HG02885 (cell line): ENCODE data around the gene BHLHA9.

Experiments
- ATAC-seq: cut with Tn5 transposase; IDR thresholded peaks from one replicate; pipeline ENCODE4 v1.9.1; 2021; ENCODE audit warnings: mild to moderate bottlenecking; ENCODE audit not compliant: unreplicated experiment, poor library complexity

BHLHA9 gene

DNA sequence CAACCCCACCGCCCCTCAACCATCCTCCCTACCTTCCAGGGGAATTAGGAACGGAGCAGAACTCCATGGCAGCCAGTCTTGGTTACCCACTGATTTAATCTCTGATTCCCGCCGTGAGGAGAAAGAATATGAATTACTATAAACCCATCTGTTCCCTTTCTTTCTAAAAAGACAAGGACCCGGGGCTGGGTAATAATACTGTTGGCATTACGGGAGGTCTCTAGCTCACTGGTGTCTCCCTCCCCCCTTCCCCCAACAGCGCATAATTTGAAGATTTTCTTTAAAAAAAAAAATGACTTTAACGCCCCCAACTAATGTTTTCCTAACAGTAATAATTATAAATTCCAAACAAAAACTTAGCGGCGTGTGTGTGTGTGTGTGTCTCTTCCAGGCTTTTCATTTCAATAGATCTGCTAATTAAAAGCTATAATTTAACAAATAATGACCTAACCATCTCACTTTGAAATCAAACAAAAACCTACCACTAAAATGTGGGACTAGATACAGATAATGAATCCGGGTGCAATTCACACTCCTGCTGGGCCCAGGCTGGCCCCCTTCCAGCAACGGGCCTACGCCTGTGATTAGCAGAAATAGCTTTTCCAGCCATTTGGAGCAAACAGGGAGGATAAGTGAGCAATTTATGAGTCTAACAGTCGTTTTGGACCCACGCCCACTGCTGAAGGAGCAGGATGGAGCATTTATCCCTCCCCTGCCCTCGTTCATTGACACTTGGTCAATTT lies 18.2 kb upstream of the BHLHA9 start:
- ATAC-seq: no peak

DNA sequence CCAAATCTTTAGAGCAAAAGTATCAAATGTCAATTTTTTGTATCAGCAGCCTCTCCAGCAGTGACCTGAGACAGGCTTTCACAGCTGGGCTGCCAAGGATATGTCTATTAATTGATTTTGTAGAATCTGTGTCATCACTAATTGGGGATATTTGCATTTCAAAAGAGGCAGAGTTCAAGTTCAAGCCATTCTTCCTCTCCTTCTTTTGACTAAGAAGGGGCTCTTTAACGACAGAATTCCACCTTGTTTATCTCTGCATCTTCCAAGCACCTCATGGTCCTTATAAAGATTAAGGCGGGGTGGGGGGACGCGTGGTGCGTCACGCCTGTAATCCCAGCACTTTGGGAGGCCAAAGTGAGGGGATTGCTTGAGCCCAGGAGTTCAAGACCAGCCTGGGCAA lies 15.2 kb upstream of the BHLHA9 start:
- ATAC-seq: no peak

DNA sequence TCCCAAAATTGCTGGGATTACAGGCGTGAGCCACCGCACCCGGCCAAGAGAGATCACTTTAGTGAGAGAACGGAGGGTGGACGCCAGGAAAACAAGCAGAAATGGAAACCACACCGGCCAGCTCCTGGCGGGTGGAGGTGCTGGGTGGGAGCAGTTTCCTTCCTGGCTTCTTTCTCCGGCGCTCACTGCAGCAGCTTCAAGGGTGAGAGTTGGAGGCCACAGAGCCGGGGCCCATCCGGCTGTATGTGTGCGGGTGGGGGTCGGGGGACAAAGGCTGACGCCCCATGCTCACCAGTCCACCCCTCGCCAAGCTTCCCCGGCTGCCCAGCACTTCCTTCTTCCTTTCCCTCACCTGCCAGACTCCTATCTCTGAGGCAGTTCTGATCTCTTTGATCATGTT lies 13.5 kb upstream of the BHLHA9 start:
- no peak for ATAC-seq

DNA sequence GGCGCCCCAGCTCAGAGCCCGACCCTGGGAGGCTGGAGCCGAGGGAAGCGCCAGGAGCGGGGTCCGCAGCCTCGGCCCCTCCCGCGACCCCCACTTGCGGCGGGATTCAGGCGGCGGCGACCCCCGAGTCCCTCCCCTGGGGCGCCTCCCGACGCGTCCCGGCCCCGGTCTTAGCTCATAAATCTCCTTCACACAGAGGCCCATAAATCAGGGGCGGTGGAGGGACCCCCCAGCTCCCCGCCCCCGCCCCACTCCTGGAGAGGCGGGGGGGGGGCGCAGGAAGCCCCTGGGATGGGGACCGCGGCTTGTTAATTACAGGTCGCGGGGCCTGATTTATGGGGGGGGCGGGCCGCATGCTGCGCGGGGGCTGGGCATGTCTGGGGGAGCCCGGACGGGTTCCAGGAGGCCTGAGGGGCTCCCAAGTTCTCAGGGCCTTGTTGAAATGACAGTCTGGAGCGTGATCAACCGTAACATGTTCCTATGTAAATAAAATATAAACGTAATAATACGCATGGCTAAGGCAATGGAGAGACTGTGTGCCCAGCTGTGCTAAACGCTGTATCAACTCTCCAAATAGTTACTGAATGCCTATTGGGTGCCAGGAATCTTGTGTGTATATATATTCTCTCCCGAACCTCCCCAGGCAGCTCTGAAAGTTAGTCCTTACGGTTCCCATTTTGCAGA lies 10.0 kb upstream of the BHLHA9 start:
- no peak for ATAC-seq

DNA sequence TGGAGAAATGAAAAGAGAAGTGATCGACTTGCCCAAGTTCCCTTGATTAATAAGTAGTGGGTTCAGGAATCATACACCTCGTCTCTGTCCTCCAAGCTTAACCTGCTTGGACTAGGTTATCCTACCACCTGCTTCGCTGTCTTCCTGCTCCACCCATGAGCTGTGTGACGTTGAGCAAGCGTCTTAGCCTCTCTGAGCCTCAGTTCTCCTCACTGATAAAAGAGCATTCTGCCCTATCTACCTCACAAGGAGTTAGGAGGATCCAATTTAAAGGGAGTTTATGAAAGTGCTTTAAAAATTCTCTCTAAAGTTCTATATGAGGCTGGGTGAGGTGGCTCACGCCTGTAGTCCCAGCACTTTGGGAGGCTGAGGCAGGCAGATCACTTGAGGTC lies 9.5 kb upstream of the BHLHA9 start:
- ATAC-seq: no peak

DNA sequence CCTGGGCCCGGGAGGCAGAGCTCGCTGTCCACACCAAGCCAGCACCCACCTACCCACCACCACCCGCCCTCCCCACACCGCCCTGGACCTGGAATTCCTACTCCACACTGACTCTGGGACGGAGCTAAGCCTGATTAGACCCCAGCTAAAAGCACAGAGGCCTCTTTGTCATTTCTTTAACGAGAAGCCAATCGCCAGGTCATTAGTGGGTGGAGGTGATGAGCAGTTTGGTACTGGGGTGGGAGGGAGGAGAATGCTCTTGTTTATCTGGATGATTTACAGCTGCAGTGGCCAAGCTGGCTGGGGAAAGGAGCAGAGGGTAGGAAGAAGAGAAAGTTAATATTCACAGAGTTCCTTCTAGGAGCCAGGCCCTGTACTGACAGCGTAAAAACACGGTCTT lies 6.0 kb upstream of the BHLHA9 start:
- no peak for ATAC-seq

DNA sequence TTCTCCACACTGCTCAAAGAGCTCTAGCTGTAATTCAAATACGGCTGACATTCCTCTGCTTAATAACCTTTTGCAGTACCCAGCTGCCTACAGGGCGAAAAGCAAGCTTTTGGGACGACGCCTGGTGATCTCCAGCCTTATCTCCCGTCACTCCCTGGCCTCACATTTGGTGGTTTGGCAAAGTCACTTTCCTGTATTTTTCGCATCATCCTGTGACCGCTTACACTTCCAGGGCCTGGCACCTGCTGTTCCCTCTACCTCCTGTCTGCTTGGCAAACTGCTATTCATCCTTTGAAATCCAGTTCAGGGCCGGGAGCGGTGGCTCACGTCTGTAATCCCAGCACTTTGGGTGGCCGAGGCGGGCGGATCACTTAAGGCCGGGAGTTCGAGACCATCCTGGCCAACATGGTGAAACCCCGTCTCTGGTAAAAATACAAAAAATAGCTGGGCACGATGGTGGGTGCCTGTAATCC lies 2.7 kb upstream of the BHLHA9 start:
- no peak for ATAC-seq

DNA sequence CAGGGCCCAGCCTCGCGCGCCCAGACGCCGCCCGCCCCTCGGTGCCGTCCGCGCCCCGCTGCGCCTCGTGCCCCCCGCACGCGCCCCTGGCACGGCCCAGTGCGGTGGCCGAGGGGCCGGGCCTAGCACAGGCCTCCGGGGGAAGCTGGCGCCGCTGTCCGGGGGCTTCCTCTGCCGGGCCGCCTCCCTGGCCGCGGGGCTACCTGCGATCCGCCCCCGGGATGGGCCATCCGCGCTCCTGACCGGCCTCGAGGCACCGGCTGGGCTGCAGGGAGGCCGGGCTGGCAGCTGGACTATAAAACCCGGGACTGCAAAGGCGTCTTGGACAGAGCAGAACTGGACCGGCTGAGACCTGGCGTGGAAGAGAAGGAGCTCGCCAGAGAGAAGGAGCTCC lies 783 bp downstream of the BHLHA9 start:
- no peak for ATAC-seq

DNA sequence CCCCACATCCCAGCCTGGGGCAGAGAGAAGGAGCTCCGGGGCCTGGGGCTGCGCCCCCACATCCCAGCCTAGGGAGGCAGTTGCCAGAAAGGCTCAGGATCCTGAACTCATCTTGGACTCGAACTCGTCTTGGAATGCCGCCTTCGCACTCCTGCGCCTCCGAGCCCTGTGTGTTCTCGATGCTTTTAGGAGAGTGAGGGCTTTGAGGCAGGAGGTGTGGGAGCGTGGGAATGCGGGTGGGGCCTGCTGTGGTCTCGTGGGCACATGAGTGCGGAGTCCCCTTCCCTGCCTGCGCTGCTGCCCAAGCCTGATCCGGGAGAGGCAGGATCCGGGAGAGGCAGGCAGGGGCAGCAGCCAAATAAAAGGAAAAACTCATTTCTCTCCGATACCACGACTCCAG lies 1.2 kb downstream of the BHLHA9 start:
- ATAC-seq: no peak

DNA sequence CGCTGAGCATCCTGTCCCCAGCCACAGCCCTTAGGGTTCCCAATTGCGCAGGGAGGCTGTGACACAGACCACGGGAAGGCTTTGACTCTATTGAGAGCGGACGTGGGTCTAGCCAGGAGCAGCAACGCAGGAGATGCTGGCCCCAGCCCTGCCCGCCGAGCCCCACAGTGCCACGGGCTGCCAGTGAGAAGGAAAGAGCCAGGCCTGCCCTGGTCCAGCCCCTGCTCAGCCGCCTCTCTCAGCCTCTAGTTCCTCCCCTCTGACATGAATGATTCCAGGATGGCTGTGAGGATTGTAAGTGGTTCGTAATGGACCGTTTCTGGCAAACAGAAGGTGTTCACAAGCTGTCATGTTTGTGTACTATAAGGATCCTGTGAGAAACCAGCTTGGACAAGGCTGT lies 2.5 kb downstream of the BHLHA9 start:
- no peak for ATAC-seq

DNA sequence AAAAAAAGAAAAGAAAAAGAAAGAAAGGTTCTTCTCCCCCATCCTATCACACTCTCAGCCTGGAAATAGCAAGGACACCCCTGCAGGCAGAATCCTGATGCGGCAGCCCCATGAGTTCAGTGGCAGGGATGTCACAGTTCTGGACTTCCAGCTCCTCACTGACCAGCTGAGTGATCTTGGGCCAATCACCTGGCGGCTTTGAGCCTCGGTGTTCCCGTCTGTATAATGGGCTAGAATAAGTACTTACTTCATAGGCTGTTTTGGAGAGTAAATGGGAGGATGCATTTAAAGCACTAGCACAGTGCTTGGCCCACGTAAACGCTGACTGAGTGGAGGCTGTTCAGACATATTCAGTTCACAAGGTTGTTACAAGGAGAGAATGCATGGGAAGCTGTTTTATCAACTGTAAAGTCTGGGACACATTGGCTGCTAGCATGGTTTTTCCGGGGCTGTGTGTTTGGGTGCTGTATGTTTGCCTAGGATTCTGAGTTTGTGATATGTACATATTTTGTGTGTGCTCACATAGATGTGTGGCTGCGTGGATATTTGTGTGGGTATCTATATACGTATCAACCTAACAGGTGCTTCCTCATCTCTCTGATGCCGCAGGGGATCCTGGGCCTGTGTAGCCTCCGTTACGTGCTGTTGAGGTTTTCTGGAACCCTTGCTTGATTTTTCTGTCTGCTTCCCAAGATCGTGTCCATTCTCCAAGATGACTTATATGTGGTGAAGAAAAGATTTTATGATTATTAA lies 3.4 kb downstream of the BHLHA9 start:
- ATAC-seq: no peak

DNA sequence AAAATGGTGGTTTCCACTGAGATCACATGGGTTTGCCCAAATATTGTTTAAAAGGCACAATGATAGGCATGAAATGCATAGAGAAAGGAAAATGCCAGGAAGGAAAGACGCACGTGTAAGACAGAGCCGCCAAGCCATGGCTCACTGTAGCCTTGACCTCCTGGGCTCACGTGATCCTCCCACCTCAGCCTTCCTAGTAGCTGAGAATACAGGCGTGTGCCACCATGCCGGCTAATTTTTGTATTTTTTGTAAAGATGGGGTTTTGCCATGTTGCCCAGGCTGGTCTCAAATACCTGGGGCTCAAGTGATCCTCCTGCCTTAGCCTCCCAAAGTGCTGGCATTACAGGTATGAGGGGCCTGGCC lies 4.0 kb downstream of the BHLHA9 start:
- ATAC-seq: no peak

DNA sequence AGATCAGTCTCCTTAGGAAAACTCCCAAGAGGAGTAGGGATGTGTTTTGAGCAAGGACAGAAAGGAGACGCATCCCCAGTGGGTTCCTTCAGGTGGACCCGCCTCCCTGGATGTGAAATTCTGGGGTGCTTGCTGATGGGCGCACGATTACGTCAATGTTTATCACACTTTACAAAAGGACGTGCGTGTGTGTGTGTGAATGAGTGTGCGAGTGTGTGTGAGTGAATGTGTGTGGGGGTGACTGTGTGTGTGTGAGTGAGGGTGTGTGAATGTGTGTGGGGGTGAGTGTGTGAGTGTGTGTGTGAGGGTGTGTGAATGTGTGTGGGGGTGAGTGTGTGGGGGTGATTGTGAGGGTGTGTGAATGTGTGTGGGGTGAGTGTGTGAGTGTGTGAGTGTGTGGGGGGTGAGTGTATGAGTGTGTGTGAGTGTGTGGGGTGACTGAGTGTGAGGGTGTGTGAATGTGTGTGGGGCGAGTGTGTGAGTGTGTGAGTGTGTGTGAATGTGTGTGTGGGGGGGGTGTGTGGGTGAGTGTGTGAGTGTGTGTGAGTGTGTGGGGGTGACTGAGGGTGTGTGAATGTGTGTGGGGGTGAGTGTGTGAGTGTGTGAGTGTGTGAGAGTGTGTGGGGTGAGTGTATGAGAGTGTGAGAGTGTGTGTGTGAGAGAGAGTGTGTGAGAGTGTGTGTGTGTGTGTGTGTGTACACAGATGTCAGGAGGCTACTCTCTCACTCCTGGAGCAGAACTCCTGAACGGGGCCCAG lies 5.1 kb downstream of the BHLHA9 start:
- ATAC-seq: no peak

DNA sequence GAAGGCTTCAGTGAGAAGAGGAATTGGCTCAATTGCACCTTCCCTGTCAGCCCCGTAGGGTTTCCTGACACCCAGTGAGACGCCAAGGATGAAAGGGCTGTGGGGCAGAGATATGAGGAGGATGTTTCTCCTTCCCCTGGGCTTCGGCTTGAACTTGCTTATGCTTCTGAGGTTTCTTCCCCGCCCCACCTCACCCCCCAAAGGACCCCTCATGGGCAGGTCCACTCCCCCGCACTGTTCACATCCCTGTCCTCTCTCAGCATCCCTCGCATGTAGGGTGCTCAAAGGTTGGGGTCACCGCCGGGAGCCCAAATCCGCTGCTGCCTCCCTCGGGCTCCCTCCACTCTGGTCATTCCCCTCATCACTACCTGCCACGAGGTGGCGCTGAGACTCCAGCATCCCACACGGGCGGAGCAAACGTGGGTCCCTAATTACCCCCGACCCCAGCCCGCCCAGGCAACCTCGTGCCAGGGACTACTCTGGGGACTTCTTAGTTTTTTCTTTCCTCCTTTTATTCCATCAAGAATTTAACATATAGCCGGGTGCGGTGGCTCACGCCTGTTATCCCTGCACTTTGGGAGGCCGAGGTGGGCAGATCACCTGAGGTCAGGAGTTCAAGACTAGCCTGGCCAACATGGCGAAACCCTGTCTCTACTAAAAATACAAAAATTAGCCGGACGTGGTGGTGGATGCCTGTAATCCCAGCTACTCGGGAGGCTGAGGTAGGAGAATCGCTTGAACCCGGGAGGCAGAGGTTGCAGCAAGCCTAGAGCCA lies 5.9 kb downstream of the BHLHA9 start:
- ATAC-seq: no peak

DNA sequence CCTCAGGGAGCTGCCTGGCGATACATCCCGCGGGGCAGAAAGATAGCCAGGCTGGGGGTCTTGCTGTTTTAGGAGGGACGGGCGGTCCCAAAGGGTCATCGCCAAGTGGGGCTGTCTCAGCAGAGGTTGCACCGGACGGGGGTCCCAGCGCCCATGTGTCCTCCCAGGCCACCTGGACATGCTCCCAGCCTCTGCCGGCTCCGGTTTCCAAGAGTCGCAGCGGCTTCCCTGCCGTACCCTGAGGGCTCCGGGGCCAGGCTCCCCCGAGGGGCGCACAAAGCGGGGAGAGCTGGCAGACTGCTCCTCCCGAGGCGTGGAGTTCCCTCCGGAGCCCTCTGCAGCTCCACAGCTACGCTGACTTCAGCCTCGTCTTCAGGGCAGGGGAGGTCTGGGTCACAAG lies 10.4 kb downstream of the BHLHA9 start:
- no peak for ATAC-seq

DNA sequence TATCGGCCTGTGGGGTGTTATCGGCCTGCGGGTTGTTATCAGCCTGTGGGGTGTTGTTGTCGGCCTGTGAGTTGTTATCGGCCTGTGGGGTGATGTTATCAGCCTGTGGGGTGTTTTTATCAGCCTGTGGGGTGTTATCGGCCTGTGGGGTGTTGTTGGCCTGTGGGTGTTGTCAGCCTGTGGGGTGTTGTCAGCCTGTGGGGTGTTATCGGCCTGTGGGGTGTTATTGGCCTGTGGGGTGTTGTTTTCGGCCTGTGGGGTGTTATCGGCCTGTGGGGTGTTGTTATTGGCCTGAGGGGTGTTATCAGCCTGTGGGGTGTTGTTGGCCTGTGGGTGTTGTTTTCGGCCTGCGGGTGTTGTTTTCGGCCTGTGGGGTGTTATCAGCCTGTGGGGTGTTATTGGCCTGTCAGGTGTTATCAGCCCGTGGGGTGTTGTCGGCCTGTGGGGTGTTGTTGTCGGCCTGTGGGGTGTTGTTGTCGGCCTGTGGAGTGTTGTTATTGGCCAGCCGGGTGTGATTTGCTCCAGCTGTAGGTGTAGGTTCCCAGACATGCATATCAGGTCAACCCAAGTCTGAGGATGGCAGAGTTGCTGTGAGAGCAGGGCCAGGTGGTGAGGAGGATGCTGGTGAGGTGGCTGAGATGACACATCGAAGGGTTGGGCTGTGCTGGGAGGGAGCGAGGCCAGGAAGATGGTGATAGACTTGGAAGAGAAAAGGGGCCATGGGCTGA lies 16.3 kb downstream of the BHLHA9 start:
- no peak for ATAC-seq

DNA sequence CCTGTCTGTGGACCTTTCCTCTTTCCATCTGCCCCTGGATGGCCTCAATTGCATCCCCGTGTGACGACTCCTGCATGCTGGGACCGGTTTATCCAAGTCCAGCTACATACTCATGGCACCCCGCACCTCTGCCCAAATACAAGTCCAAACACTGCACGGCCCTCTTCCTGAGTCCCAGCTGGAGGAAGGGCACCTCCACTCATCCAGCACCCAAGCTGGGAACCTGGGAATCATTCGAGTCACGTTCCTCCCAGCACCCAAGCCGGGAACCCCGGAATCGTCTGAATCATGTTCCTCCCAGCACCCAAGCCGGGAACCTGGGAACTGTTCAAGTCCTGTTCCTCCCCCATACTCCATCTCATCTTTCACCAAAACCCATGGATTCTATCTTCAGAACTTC lies 19.5 kb downstream of the BHLHA9 start:
- ATAC-seq: no peak

DNA sequence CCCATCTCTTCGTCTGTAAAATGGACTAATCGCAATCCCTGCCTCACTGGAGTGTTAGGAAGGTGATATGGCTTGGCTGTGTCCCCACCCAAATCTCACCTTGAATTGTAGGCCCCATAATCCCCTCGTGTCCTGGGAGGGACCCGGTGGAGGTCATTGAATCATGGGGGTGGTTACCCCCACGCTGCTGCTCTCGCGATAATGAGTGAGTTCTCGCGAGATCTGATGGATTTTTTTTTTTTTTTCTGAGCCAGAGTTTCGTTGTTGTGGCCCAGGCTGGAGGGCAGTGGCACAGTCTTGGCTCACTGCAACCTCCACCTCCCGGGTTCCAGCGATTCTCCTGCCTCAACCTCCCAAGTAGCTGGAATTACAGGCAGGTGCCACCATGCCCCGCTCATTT lies 20.4 kb downstream of the BHLHA9 start:
- ATAC-seq: no peak

DNA sequence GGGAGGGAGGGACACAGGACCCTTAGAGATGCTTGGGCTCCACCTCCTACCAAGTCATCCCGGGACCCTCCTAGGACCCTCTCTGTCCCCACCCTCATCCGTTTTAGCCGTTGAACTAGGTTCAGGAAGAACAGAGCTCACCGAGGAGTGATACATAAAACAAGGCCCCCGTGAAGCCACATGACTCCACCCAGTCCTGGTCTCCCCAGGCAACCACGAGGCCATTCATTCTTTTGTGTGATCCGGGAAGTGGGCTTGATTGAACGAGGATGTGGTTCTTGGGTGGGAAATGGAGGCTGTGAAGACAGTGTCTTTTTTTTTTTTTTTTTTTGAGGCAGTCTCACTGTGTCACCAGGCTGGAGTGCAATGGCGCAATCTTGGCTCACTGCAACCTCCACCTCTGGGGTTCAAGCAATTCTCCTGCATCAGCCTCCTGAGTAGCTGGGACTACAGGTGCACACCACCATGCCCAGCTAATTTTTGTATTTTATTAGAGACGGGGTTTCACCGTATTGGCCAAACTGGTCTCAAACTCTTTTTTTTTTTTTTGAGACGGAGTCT lies 24.0 kb downstream of the BHLHA9 start:
- ATAC-seq: no peak
